SK-MEL-5 (cell line): ENCODE results near the gene EIF2S3B. TPM values are rescaled to one million over a fixed set of nuclear protein-coding genes. Genes with fewer than 3 reads are reported as not detected.
"Not testable (repeated sequence)": the region's sequence is repeated elsewhere in the genome, so short reads cannot be mapped to it uniquely, and the experiment has no call there.

Experiments used
- DNase-seq: peaks from one replicate; pipeline ENCODE4 v3.0.0-alpha.2; 2016; ENCODE audit warnings: low read depth, low spot score
- in situ Hi-C: cut with HindIII; loops from 2 replicates; pipeline ENCODE4 v1.10.0; 2016; ENCODE audit warnings: low sequenced_read_pairs, high pct_unique_total_duplicates, low pct_unique_long_range_greater_than_20kb
- polyA plus RNA-seq, 2 experiments: library from polyadenylated mRNA; depleted of rRNA; stranded (reverse); fragments of >200 nt; gene quantifications; 2 replicates each; pipeline ENCODE4 v1.2.3, GENCODE V29; 2015
- total RNA-seq: library from RNA; depleted of rRNA; stranded (reverse); fragments of >200 nt; shearing (Covaris generic); gene quantifications from 2 replicates; pipeline ENCODE4 v1.2.3, GENCODE V29; 2014; rRNA removed

The EIF2S3B gene
- total RNA-seq, result 1.3 and 2.5 TPM in 2 replicates
- 0.38 and 0.57 TPM in 2 replicates for polyA plus RNA-seq (2015; cell fraction: cytosol; rRNA removed)
- 0.53 and 2.3 TPM in 2 replicates for polyA plus RNA-seq (2015; cell fraction: nucleus; rRNA removed)

DNA sequence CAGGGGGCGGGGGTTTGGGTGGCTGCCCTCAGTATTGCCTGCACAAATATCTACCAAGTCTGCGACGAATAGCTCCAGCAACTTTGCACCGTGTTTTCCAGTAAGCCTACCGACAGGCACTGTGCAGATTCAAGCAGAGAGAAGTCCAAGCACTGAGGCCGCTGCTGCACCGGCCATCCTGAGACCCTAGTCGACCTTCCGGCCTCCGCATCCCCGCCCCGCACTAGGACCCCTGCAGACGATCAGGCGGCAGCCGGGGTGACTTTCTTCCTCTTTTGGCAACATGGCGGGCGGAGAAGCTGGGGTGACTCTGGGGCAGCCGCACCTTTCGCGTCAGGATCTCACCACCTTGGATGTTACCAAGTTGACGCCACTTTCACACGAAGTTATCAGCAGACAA is at the start of gene EIF2S3B:
EIF2S3B (plus strand) TSS at position 271 of the 400 bp plus-strand sequence; CDS start at position 284, 13 bp downstream.
- DNase-seq, result no peak
- in situ Hi-C loops, result no loop called here

DNA sequence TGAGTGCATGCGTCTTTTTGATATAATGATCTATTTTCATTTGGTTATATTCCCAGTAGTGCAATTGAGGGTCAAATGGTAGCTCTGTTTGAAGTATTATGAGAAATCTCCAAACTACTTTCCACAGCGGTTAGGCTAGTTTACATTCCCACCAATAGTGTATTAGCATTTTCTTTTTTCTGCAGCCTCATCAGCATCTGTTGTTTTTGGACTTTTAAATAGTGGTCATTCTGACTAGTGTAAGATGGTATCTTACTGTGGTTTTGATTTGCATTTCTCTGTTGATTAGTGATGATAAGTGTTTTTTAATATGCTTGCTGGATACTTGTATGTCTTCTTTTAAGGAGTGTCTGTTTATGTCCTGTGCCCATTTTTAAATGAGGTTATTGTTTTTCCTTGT is 48.8 kb upstream of the EIF2S3B start:
- in situ Hi-C loops, result no loop called here
- no peak for DNase-seq

DNA sequence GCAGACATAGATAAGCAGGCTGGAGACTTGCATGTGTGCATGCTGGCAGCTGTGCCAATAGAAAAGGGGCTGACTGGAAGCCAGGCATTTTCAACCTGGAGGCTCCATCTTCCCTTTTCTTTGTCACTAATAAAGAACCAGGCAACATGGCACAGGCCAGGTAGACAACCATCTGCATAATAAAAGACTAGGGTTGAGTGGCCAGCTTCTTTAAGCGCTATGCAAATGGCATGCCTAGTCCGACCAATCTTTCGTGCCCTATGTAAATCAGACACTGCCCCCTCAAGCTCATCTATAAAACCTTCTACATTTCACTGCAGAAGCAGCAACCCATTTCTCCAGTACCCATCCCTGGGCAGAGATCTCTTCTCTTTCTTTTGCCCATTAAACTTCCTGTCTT is 47.9 kb upstream of the EIF2S3B start:
- in situ Hi-C loops, result no loop called here
- DNase-seq, result no peak

DNA sequence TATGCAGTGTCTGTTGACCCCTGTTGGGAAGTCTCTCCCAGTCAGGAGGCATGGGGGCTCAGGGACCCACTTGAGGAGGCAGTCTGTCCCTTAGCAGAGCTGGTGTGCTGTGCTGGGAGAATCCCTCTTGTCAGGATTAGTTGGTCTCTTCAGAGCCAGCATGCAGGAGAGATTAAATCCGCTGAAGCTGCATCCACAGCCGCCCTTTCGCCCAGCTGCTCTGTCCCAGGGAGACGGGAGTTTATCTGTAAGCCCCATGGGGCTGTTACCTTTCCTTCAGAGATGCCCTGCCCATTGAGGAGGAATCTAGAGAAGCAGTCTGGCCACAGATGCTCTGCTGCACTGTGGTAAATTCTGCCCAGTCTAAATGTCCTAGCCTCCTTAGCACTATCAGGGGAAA is 39.4 kb upstream of the EIF2S3B start:
- DNase-seq, result no peak
- in situ Hi-C loops, result no loop called here

DNA sequence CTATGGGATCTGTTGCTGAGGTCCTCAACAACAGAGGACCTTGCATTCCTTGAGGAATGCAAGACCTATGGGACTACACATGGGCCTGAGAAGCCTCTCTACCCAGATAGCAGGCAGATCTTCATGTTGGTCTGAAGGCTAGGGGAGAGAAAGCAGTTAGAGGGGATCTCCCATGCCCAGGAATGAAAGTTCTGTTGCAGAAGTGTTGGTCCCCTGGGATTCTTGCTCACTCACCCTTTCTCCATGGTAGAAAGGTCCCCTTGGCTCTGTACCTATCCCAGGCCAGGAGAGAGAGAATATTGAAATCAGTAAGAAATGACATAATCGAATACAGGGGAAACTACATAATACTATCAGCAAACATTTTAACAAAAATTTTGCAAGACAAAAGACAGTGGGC is 36.0 kb upstream of the EIF2S3B start:
- in situ Hi-C loops, result no loop called here
- DNase-seq, result no peak

DNA sequence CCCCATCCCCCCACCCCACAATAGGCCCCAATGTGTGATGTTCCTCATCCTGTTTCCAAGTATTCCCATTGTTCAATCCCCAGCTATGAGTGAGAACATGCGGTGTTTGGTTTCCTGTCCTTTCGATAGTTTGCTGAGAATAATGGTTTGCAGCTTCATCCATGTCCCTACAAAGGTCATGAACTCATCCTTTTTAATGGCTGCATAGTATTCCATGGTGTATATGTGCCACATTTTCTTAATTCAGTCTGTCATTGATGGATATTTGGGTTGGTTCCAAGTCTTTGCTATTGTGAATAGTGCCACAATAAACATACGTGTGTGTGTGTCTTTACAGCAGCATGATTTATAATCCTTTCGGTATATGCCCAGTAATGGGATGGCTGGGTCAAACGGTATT is 32.9 kb upstream of the EIF2S3B start:
- in situ Hi-C loops, DNase-seq: not testable (repeated sequence)

DNA sequence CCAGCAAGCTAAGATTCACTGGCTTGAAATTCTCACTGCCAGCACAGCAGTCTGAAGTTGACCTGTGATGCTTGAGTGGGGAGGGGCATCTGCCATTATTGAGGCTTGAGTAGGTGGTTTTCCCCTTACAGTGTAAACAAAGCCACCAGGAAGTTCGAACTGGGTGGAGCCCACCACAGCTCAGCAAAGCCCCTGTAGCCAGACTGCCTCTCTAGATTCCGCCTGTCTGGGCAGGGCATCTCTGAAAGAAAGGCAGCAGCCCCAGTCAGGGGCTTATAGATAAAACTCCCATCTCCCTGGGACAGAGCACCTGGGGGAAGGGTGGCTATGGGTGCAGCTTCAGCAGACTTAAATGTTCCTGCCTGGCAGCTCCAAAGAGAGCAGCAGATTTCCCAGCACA is 23.8 kb upstream of the EIF2S3B start:
- DNase-seq, in situ Hi-C loops: not testable (repeated sequence)

DNA sequence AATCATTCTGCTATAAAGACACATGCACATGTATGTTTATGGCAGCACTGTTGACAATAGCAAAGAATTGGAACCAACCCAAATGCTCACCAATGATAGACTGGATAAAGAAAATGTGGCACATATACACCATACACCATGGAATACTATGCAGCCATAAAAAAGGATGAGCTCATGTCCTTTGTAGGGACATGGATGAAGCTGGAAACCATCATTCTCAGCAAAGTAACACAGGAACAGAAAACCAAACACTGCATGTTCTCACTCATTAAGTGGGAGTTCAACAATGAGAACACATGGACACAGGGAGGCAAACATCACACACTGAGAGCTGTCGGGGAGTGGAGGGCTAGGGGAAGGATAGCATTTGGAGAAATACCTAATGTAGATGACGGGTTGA is 18.4 kb upstream of the EIF2S3B start:
- DNase-seq, in situ Hi-C loops: not testable (repeated sequence)

DNA sequence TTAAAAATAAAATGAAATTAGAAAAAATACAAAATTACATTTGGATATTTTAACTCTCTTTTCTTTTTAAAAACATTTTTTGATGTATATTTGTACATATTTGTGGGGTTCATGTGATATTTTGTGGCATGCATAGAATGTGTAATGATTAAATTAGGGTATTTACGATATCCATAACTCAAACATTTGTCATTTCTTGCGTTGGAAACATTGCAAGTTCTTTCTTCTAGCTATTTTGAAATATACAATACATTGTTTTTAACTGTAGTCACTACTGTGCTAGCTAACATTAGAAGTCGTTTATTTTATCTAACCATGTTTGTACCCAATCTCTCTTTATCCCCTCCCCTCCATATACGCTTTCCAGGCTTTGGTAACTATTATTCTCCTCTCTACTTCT is 13.9 kb upstream of the EIF2S3B start:
- in situ Hi-C loops, result no loop called here
- no peak for DNase-seq

DNA sequence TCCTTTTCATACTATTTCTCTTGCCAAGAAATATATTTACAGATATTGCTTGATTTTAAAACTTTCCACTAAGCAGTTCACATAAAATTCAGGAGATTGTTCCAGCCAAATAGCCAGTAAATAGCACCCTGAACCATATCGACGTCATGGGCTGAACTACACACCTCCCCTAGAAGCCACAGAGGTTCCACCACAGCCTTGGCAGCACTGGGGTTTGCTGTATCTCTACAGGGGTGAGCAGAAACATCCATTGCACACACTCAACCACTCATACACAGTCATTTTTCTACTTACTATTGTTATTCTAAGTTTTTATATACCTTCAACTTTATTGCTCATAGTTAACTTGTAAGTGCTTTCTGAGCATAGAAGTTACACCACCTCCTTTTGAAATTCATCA is 8.1 kb upstream of the EIF2S3B start:
- DNase-seq, result no peak
- in situ Hi-C loops, result no loop called here

DNA sequence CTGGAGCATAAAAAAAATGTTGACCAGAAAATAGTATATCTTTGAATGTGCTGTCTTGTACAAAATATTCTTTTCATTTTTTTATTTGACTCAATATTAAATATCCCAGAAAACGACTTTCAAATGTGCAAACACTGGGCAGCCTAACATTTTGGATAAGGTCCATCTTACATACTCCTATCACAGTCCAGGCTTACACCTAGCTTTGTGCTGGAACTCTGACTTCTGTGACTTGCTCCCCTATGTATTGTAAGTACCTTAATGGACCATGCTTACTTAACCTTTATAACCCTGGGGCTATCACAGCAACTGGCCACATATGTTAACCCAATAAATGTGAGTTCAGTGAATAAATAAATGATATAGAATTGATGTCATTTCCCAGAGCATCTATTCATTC is 7.6 kb upstream of the EIF2S3B start:
- in situ Hi-C loops, result no loop called here

DNA sequence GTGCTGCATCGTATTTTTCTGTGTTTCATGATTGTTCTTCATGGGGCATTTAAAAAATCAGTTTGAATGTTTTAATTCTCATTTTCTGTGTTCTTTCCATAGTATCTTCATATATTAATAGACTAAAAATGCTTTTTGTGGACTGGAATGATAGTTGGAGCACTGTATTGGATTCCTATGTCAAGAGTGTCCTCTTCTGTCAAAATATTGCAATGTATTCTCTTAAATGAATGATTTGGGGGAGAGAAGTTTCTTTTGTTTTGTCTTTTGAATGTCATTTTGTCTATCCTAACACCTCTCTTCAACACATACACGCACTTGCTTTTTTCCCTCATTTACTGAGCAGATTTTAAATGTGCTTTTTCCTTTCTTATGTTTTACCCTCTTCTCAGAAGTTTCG is 4.7 kb upstream of the EIF2S3B start:
- in situ Hi-C loops, result no loop called here
- peak; percentile 56 for DNase-seq

More for the DNA sequence above, 7.6 kb upstream of the EIF2S3B start:
- DNase-seq, result no peak

DNA sequence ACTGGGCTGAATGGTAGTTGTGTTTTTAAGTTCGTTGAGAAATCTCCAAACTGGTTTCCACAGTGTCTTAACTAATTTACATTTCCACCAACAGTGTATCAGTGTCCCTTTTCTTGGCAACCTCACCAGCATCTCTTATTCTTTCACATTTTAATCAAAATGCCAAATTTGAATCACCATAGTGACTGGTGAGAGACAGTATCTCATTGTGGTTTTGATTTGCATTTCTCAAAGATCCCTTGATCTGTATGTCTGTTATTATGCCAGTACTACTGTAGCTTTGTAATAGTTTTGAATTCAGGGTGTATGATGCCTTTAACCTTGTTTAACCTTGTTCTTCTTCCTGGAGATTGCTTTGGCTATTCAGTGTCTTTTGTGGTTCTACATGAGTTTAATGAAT is 2.2 kb upstream of the EIF2S3B start:
- DNase-seq, result peak; percentile 6
- in situ Hi-C loops, result no loop called here

DNA sequence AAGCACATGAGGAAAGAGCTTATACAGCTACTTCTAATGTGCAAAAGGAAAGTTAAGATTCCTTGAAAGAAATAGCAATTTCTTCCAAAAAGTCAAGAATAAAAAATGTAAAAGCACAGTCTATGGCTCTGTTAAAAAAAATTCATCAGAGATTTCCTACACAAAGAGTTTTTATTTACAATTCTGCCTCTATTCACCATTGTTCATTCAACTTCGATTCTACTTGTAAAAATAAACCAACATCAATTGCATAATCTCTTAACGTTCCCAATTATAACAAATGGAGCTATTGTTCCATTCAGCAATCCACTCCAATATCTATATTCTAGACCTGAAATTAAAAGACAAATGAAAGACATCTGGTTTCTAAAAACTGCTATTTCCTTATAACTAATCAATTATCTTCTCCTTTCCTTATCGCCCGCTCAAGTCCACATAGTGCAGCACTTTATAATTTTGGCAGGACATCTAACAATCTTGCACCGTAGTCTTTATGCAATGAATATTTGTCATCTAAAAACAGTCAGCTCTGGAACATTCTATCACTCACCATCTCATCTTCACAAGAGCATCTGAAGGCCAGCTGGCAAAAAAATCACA is 6.2 kb downstream of the EIF2S3B start:
- DNase-seq, result peak; percentile 83
- in situ Hi-C loops, result no loop called here

DNA sequence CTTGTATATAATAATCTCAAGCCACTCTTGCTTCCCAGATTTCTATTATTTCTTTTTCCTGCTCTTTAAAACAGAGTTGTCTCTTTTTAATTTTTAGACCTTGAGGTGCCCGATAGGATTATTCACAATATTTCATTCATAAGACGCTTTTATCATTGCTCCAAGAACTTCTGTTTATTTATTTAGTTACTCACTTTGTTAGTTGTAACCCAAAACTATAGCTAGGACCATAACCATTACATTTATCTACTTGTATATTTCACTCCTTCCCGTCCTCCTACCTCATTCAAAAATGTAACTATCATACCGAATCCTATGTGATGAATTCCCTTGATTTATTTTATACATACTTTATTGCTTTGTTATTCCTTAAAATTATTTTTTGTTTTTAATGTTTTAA is 7.1 kb downstream of the EIF2S3B start:
- in situ Hi-C loops, result no loop called here
- DNase-seq, result no peak

DNA sequence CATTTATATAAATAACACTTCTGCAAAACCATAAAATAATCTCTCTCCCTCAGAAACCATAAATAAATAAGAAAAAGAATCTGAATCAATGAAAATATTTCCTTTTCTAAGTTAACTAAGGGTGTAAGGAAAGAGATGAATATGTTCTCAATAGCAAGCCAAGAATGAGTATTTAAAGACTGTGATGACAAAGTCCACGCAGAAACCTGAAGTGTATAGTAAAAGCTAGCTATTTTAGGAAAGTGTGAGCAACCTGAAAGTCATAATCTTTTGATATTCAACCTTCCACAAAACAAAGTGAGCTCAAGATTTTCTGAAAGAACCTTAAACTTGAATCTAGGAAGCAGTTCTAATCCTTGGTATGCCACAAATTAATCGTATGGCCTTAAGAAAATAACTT is 15.9 kb downstream of the EIF2S3B start:
- in situ Hi-C loops, result no loop called here
- no peak for DNase-seq

DNA sequence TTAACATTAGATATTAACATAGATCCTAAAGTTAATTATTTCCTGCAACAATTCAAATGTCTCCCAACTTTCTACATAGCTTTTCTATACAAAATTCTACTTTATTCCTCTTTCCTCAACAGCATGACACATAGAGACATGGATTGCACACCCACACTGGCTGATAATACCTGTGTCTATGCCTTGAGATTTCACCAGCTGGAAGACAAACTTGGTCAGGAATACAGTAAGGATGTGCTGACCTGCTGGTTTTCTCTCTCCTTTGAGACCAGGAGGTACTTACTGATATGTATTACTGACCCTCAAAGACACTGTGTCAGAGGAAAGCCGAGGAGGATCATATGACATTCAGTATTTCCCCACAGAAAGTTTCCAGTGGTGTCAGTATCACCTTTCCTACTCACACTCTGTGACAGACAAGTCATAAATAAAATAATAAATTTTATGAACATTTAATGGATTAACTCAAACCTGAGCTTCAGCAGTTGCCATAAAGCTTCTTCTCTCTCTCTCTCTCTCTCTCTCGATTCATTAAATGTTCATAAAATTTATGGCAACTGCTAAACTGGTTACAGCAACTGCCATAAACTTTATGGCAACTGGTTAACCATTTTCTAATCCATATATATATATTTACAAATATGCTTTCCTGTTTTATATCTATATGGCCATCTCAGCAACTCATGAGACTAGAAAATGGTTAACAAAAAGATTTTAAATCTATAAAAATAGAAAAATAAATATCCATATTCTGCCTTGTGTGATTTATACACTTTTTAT is 22.7 kb downstream of the EIF2S3B start:
- DNase-seq, result no peak
- in situ Hi-C loops, result no loop called here

DNA sequence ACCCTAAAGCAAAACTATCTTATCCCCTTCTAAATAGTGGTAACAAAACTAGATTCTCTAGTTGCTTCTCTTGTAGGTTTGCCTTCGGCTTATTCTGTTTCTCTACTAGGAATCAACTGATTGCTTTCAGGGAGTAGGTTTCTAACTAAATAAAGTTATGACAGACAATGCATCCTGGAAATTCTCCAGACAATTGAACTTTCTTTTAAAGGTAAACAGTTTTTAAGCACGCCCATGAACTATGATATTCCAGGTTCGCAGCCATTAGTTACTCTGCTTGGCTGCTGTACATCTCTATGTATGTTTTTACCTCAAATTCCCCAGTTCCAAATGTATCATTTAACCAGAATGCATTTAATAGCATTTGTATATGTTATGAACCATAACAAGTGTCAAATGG is 23.9 kb downstream of the EIF2S3B start:
- no peak for DNase-seq
- in situ Hi-C loops, result no loop called here

DNA sequence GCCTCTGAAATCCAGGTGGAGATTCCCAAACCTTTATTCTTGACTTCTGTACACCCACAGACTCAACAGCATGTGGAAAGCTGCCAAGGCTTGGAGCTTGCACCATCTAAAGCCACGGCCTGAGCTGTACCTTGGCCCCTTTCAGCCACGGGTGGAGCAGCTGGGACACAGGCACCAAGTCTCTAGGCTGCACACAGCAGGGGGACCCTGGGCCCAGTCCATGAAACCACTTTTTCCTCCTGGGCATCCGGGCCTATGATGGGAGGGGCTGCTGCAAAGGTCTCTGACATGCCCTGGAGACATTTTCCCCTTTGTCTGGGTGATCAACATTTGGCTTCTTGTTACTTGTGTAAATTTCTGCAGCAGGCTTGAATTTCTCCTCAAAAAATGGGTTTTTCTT is 32.0 kb downstream of the EIF2S3B start:
- in situ Hi-C loops, result no loop called here

More for the DNA sequence above, 32.0 kb downstream of the EIF2S3B start:
- no peak for DNase-seq
